ENCODE data around the gene RAB40AL.
"Not testable (repeated sequence)": the region's sequence is repeated elsewhere in the genome, so short reads cannot be mapped to it uniquely, and the experiment has no call there.

Gene RAB40AL

GRCh38 chrX:102936972-102937371 lies at the start of gene RAB40AL:
TSS of gene RAB40AL (plus strand) at chrX:102937272. CDS start at chrX:102937319, 47 bp downstream.
- not testable (repeated sequence) for DNase-seq

GRCh38 chrX:102887687-102888086 lies 49.4 kb upstream of the RAB40AL start:
- no peak for DNase-seq

- no peak for DNase-seq
Measured at GRCh38 chrX:102892103-102892502, 45.0 kb upstream of the RAB40AL start.

- DNase-seq: peak; percentile 5
Measured at GRCh38 chrX:102899940-102900916, 36.8 kb upstream of the RAB40AL start.

- no peak for DNase-seq
Measured at GRCh38 chrX:102902355-102902754, 34.7 kb upstream of the RAB40AL start.

- DNase-seq: no peak
Measured at GRCh38 chrX:102930990-102931756, 5.9 kb upstream of the RAB40AL start.

- no peak for DNase-seq
Measured at GRCh38 chrX:102934624-102935023, 2.4 kb upstream of the RAB40AL start.

- no peak for DNase-seq
Measured at GRCh38 chrX:102950908-102951866, 14.1 kb downstream of the RAB40AL start.

GRCh38 chrX:102957751-102958150 lies 20.7 kb downstream of the RAB40AL start:
- no peak for DNase-seq

- DNase-seq: no peak
Measured at GRCh38 chrX:102958794-102959193, 21.7 kb downstream of the RAB40AL start.

- DNase-seq: no peak
Measured at GRCh38 chrX:102959471-102959870, 22.4 kb downstream of the RAB40AL start.

- DNase-seq: no peak
Measured at GRCh38 chrX:102963955-102964354, 26.9 kb downstream of the RAB40AL start.

- DNase-seq: no peak
Measured at GRCh38 chrX:102964940-102965339, 27.9 kb downstream of the RAB40AL start.

GRCh38 chrX:102966701-102967100 lies 29.6 kb downstream of the RAB40AL start:
- DNase-seq: no peak

GRCh38 chrX:102968216-102968615 lies 31.1 kb downstream of the RAB40AL start:
- DNase-seq: no peak

- not testable (repeated sequence) for DNase-seq
Measured at GRCh38 chrX:102971536-102971935, 34.5 kb downstream of the RAB40AL start.

- DNase-seq: no peak
Measured at GRCh38 chrX:102975016-102975415, 37.9 kb downstream of the RAB40AL start.

- no peak for DNase-seq
Measured at GRCh38 chrX:102976286-102976685, 39.2 kb downstream of the RAB40AL start.

- no peak for DNase-seq
Measured at GRCh38 chrX:102976793-102977495, 39.9 kb downstream of the RAB40AL start.

GRCh38 chrX:102978594-102978993 lies 41.5 kb downstream of the RAB40AL start:
- no peak for DNase-seq

GRCh38 chrX:102979536-102979935 lies 42.5 kb downstream of the RAB40AL start:
- no peak for DNase-seq

GRCh38 chrX:102983205-102983604 lies 46.1 kb downstream of the RAB40AL start:
- DNase-seq: no peak

Measured in NCI-H1048 (cell line).